Body of pancreas (tissue), 4 donors: ENCODE measurements around the gene ZXDC.

ENCODE experiments used
- POLR2A ChIP-seq, 3 donors: fragments of 450-650 bp; IDR thresholded peaks; one replicate each; pipeline ENCODE4 v1.6.1; 2016; ENCODE audit warnings: antibody characterized with exemption in 3 of 3, mild to moderate bottlenecking in 2 of 3
- TF ChIP-seq, protein P1 (sequence below), 7 experiments: fragments of 450-650 bp in 4 of 7; fragments of 200-600 bp in 3 of 7; sonication (generic) in 3 of 7; IDR thresholded peaks; one replicate each; pipeline ENCODE4 v1.5.1; 2016 to 2019; ENCODE audit warnings: antibody characterized with exemption in 7 of 7

GRCh38 chr3:126391631-126392030, 84.1 kb downstream of the ZXDC start:
- TF ChIP-seq, protein P1, sequence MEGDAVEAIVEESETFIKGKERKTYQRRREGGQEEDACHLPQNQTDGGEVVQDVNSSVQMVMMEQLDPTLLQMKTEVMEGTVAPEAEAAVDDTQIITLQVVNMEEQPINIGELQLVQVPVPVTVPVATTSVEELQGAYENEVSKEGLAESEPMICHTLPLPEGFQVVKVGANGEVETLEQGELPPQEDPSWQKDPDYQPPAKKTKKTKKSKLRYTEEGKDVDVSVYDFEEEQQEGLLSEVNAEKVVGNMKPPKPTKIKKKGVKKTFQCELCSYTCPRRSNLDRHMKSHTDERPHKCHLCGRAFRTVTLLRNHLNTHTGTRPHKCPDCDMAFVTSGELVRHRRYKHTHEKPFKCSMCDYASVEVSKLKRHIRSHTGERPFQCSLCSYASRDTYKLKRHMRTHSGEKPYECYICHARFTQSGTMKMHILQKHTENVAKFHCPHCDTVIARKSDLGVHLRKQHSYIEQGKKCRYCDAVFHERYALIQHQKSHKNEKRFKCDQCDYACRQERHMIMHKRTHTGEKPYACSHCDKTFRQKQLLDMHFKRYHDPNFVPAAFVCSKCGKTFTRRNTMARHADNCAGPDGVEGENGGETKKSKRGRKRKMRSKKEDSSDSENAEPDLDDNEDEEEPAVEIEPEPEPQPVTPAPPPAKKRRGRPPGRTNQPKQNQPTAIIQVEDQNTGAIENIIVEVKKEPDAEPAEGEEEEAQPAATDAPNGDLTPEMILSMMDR (IDR thresholded peaks at IDR 0.05) = no peak
- no peak for TF ChIP-seq POLR2A (IDR thresholded peaks at IDR 0.05)
